GM18861 (cell line): ENCODE results near the gene CHRNA4.

Experiments used
- ATAC-seq: cut with Tn5 transposase; IDR thresholded peaks from one replicate; pipeline ENCODE4 v1.9.1; 2021; ENCODE audit not compliant: unreplicated experiment

Gene CHRNA4

GRCh38 chr20:63379296-63379695 lies 18.1 kb upstream of the CHRNA4 start:
- ATAC-seq: no peak

GRCh38 chr20:63378626-63379025 lies 17.5 kb upstream of the CHRNA4 start:
- ATAC-seq: no peak

- no peak for ATAC-seq
Measured at GRCh38 chr20:63377951-63378381, 16.8 kb upstream of the CHRNA4 start.

GRCh38 chr20:63377256-63377941 lies 16.2 kb upstream of the CHRNA4 start:
- no peak for ATAC-seq

- no peak for ATAC-seq
Measured at GRCh38 chr20:63376283-63377250, 15.4 kb upstream of the CHRNA4 start.

- ATAC-seq: no peak
Measured at GRCh38 chr20:63375438-63375837, 14.3 kb upstream of the CHRNA4 start.

GRCh38 chr20:63374504-63374903 lies 13.4 kb upstream of the CHRNA4 start:
- ATAC-seq: no peak

- ATAC-seq: no peak
Measured at GRCh38 chr20:63373996-63374395, 12.8 kb upstream of the CHRNA4 start.

- ATAC-seq: no peak
Measured at GRCh38 chr20:63372971-63373885, 12.1 kb upstream of the CHRNA4 start.

- ATAC-seq: no peak
Measured at GRCh38 chr20:63371291-63371865, 10.2 kb upstream of the CHRNA4 start.

GRCh38 chr20:63370618-63371187 lies 9.6 kb upstream of the CHRNA4 start:
- no peak for ATAC-seq

- ATAC-seq: no peak
Measured at GRCh38 chr20:63369724-63370617, 8.8 kb upstream of the CHRNA4 start.

- ATAC-seq: no peak
Measured at GRCh38 chr20:63369024-63369530, 7.9 kb upstream of the CHRNA4 start.

- no peak for ATAC-seq
Measured at GRCh38 chr20:63368151-63368550, 7.0 kb upstream of the CHRNA4 start.

- no peak for ATAC-seq
Measured at GRCh38 chr20:63367446-63368055, 6.4 kb upstream of the CHRNA4 start.

GRCh38 chr20:63366390-63367365 lies 5.5 kb upstream of the CHRNA4 start:
- ATAC-seq: no peak

GRCh38 chr20:63365601-63366389 lies 4.6 kb upstream of the CHRNA4 start:
- ATAC-seq: no peak
